ENCODE measurements around the gene TTN.

TTN gene

GRCh38 chr2:178641498-178641897 lies 165.7 kb downstream of the TTN start:
- DNase-seq, result no peak

- DNase-seq, result no peak
Observed at GRCh38 chr2:178635897-178636296, 171.3 kb downstream of the TTN start.

GRCh38 chr2:178632729-178633128 lies 174.5 kb downstream of the TTN start:
- no peak for DNase-seq

- DNase-seq, result no peak
Observed at GRCh38 chr2:178630581-178630980, 176.6 kb downstream of the TTN start.

GRCh38 chr2:178629463-178629862 lies 177.8 kb downstream of the TTN start:
- no peak for DNase-seq

- DNase-seq, result no peak
Observed at GRCh38 chr2:178628605-178629004, 178.6 kb downstream of the TTN start.

GRCh38 chr2:178627401-178627800 lies 179.8 kb downstream of the TTN start:
- no peak for DNase-seq

GRCh38 chr2:178615969-178616368 lies 191.3 kb downstream of the TTN start:
- no peak for DNase-seq

GRCh38 chr2:178602901-178603300 lies 204.3 kb downstream of the TTN start:
- DNase-seq, result no peak

- DNase-seq, result no peak
Observed at GRCh38 chr2:178592655-178593054, 214.6 kb downstream of the TTN start.

GRCh38 chr2:178589335-178589734 lies 217.9 kb downstream of the TTN start:
- no peak for DNase-seq

- no peak for DNase-seq
Observed at GRCh38 chr2:178584666-178585065, 222.6 kb downstream of the TTN start.

- DNase-seq, result no peak
Observed at GRCh38 chr2:178579006-178579405, 228.2 kb downstream of the TTN start.

- no peak for DNase-seq
Observed at GRCh38 chr2:178574789-178575188, 232.4 kb downstream of the TTN start.

- DNase-seq, result no peak
Observed at GRCh38 chr2:178568227-178568626, 239.0 kb downstream of the TTN start.

GRCh38 chr2:178553047-178553446 lies 254.2 kb downstream of the TTN start:
- no peak for DNase-seq

GRCh38 chr2:178550352-178550751 lies 256.9 kb downstream of the TTN start:
- DNase-seq, result no peak

GRCh38 chr2:178542569-178542968 lies 264.7 kb downstream of the TTN start:
- DNase-seq, result no peak

GRCh38 chr2:178542161-178542560 lies 265.1 kb downstream of the TTN start:
- no peak for DNase-seq

- no peak for DNase-seq
Observed at GRCh38 chr2:178536037-178536436, 271.2 kb downstream of the TTN start.

GRCh38 chr2:178531168-178531567 lies 276.1 kb downstream of the TTN start:
- peak; percentile 21 to 69 (median 58) for DNase-seq

- DNase-seq, result peak; percentile 50 to 78 (median 62)
Observed at GRCh38 chr2:178530625-178531142, 276.5 kb downstream of the TTN start.

GRCh38 chr2:178530131-178530530 lies 277.1 kb downstream of the TTN start:
- peak; percentile 19 to 62 (median 42) for DNase-seq

GRCh38 chr2:178529194-178529593 lies 278.0 kb downstream of the TTN start:
- DNase-seq, result no peak

GRCh38 chr2:178528647-178529046 lies 278.6 kb downstream of the TTN start:
- no peak for DNase-seq

Data from suppressor macrophage (primary cell).